ENCODE results near the gene TBL1X. TPM values are rescaled to one million over a fixed set of nuclear protein-coding genes. Genes with fewer than 3 reads are reported as not detected.

The TBL1X gene
- total RNA-seq, 2 donors from 2014 or later = 16.3 to 18.9 TPM

DNA sequence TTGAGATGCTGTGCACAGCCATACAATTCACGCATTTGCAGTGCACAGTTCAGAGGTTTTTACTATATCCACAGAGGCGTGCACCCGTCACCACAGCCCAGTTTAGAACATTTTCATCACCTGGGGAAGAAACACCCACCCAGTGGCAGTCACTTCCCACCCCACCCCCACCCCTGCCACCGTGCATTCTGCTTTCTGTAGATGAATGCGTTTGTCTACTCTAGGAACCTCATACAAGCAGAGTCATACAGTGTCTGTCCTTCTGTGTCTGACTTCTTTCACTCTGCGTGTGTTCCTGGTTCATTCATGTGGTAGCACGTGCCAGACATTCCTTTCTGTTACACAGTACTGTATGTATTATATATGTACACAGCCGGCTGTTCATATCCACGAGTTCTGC is 122.8 kb downstream of the TBL1X start:
- Histone ChIP-seq H3K36me3 (no peaks in the 10 kb centered on the region), H3K9me3 (no peaks in the 10 kb centered on the region), H3K4me3 (no peak overlapping the region), H3K9ac (ENCODE audit: low read depth in 2 of 2, low read length in 2 of 2) (no peak overlapping the region), H3K27me3 (no peaks in the 10 kb centered on the region), H3K27ac (no peak overlapping the region), H3K4me1 (no peaks in the 10 kb centered on the region)
- intact Hi-C loops (cut with DNase I) = no loop called here
- no peak for DNase-seq
- TF ChIP-seq, protein P1, sequence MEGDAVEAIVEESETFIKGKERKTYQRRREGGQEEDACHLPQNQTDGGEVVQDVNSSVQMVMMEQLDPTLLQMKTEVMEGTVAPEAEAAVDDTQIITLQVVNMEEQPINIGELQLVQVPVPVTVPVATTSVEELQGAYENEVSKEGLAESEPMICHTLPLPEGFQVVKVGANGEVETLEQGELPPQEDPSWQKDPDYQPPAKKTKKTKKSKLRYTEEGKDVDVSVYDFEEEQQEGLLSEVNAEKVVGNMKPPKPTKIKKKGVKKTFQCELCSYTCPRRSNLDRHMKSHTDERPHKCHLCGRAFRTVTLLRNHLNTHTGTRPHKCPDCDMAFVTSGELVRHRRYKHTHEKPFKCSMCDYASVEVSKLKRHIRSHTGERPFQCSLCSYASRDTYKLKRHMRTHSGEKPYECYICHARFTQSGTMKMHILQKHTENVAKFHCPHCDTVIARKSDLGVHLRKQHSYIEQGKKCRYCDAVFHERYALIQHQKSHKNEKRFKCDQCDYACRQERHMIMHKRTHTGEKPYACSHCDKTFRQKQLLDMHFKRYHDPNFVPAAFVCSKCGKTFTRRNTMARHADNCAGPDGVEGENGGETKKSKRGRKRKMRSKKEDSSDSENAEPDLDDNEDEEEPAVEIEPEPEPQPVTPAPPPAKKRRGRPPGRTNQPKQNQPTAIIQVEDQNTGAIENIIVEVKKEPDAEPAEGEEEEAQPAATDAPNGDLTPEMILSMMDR (IDR thresholded peaks at IDR 0.05) = no peak

DNA sequence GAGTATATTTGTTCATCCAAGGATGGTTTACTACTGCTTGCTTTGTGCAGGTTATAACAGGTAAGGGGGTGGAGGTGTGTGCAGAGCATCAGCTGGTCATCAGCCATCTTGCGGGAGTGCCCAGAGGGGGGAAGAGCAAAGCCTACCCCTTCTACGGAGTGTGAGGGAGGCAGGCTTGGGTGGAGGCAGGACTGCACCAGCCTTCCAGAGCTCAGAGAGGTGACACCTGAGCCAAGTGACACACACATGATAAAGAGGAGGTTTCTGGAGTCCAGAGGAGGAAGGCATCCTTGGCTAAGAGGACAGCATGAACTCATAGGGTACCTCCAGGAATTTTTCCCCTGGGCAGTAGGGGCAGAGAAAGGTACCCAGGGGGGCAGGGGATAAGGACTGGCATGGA is 126.6 kb downstream of the TBL1X start:
- Histone ChIP-seq H3K27ac (no peak overlapping the region), H3K9me3 (no peaks in the 10 kb centered on the region), H3K27me3 (no peaks in the 10 kb centered on the region), H3K4me1 (no peaks in the 10 kb centered on the region), H3K36me3 (no peaks in the 10 kb centered on the region), H3K4me3 (no peak overlapping the region), H3K9ac (ENCODE audit: low read depth in 2 of 2, low read length in 2 of 2) (no peak overlapping the region)
- no peak for DNase-seq
- TF ChIP-seq, protein P1 (IDR thresholded peaks at IDR 0.05) = no peak
- intact Hi-C loops (cut with DNase I) = no loop called here

DNA sequence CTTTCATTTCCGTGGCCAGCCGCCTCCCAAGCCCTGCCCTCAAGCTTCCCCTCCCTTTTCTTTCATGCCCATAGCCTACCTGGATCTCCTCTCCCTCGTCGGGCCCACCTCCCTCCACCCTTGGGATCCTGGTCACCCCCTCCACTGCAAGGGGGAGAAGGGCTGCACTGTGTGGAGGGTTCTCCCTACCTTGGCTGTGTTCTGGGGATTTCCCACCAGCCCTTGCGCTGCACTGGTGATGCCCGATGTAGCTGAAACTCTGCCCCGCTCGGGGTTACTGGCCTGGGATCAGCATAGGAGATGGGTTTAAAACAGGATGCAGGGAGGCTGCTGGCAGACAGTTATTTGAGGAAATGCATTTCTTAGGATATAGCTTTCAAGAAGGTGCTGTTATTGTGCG is 128.9 kb downstream of the TBL1X start:
- intact Hi-C loops (cut with DNase I) = no loop called here
- no peak overlapping the region for H3K27ac ChIP-seq
- H3K27me3 ChIP-seq = no peaks in the 10 kb centered on the region
- H3K4me3 ChIP-seq = no peak overlapping the region
- no peaks in the 10 kb centered on the region for H3K9me3 ChIP-seq
- no peaks in the 10 kb centered on the region for H3K4me1 ChIP-seq
- no peak for DNase-seq
- no peak overlapping the region for H3K9ac ChIP-seq (ENCODE audit: low read depth in 2 of 2, low read length in 2 of 2)
- TF ChIP-seq, protein P1 (IDR thresholded peaks at IDR 0.05) = no peak
- no peaks in the 10 kb centered on the region for H3K36me3 ChIP-seq

DNA sequence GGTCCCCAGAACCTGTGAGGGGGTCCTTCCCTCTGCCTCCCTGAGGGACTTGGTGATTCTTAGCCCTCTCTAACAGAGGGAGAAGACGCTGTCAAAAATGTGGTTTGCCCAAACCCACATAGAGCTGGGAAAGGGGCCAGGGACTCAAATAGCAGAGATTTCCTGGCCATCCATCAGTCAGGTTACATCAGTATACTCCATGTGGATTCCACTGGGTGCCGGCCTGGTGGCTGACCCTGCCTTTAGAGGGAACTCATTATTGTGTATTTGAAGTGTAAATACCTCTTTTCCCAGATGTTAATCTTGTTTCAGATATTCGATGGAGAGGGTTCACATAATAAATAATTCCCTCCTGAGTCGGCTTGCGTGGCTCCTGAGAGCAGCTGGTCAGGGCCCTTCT is 130.3 kb downstream of the TBL1X start:
- no peak overlapping the region for H3K4me3 ChIP-seq
- H3K36me3 ChIP-seq = no peaks in the 10 kb centered on the region
- intact Hi-C loops (cut with DNase I) = no loop called here
- H3K9me3 ChIP-seq = no peaks in the 10 kb centered on the region
- no peaks in the 10 kb centered on the region for H3K4me1 ChIP-seq
- no peak overlapping the region for H3K9ac ChIP-seq (ENCODE audit: low read depth in 2 of 2, low read length in 2 of 2)
- TF ChIP-seq, protein P1 (IDR thresholded peaks at IDR 0.05) = no peak
- H3K27ac ChIP-seq = no peak overlapping the region
- no peaks in the 10 kb centered on the region for H3K27me3 ChIP-seq
- no peak for DNase-seq

DNA sequence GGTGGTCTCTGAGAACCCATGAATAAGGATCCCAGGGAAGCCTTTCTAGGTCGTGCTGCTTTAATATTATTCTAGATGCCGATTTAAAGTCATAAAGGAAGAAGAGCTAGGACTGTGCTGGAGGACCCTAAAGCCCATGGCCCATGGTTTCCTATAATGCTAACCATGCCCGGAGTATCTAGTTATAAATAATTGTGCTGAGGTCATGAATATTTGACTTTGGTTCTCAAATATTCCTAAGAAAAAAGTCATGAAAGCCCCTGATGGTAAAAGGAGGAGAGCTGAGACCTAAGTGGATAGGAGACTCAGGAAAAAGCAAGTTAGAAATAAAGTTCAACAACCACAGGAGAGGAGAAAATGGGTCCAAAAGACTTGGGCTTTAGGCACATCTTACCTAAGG is 132.0 kb downstream of the TBL1X start:
- no peaks in the 10 kb centered on the region for H3K4me1 ChIP-seq
- DNase-seq = no peak
- H3K27me3 ChIP-seq = no peaks in the 10 kb centered on the region
- H3K4me3 ChIP-seq = no peak overlapping the region
- no peak overlapping the region for H3K27ac ChIP-seq
- no peaks in the 10 kb centered on the region for H3K9me3 ChIP-seq
- intact Hi-C loops (cut with DNase I) = no loop called here
- no peak overlapping the region for H3K9ac ChIP-seq (ENCODE audit: low read depth in 2 of 2, low read length in 2 of 2)
- TF ChIP-seq, protein P1 (IDR thresholded peaks at IDR 0.05) = no peak
- no peaks in the 10 kb centered on the region for H3K36me3 ChIP-seq

Data from colonic mucosa (tissue), 4 donors.